ENCODE measurements around the gene MADCAM1. TPM values are rescaled to one million over a fixed set of nuclear protein-coding genes. Genes with fewer than 3 reads are reported as not detected.

MADCAM1 gene
- total RNA-seq, 1 donor from 2014 or later = 2.7 TPM

DNA sequence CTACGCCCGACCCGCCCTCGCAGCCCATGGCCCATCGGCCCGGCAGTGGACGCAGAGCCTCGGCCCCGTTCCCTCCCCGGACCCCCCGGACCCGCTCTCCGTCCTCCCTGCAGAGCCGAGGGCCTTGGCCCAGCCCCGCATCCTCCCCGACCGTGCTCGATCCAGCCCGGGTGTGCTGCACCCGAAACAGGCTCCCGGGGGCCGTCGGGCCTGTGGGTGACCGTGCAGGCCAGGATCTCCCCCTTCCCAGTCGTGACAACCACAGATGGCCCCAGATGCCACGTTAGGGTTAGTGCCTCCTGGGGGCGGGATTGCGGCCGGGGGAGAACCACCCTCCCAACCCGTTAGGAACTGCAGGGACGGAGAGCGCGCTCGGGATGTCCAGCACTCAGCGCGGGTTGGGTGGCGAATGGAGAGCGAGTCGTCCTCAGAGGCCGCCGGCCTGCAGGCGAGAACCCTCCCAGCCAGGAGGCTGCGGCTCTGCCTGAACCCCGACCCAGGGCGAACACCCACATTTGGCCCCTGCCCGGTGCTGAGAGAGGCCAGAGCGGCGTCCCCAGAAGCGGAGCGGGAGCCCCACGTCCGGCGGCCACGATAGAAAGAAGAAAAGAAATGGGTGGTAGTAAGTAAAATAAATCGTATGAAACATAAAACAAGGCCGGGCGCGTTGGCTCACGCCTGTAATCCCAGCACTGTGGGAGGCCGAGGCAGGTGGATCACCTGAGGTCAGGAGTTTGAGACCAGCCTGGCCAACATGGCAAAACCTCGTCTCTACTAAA lies 6.7 kb upstream of the MADCAM1 start:
- Mint-ChIP-seq H3K9me3 (no peaks in the 10 kb centered on the region), H3K27me3 (peaks cover 17% of the 10 kb centered on the region), H3K4me1 (ENCODE audit: unreplicated experiment) (peaks cover 6% of the 10 kb centered on the region), H3K36me3 (no peaks in the 10 kb centered on the region), H3K4me3 (peak overlapping the region; percentile 84), H3K27ac (peak overlapping the region; percentile 56)
- DNase-seq (ENCODE audit: extremely low spot score, unreplicated experiment) = no peak
- TF ChIP-seq, protein P1, sequence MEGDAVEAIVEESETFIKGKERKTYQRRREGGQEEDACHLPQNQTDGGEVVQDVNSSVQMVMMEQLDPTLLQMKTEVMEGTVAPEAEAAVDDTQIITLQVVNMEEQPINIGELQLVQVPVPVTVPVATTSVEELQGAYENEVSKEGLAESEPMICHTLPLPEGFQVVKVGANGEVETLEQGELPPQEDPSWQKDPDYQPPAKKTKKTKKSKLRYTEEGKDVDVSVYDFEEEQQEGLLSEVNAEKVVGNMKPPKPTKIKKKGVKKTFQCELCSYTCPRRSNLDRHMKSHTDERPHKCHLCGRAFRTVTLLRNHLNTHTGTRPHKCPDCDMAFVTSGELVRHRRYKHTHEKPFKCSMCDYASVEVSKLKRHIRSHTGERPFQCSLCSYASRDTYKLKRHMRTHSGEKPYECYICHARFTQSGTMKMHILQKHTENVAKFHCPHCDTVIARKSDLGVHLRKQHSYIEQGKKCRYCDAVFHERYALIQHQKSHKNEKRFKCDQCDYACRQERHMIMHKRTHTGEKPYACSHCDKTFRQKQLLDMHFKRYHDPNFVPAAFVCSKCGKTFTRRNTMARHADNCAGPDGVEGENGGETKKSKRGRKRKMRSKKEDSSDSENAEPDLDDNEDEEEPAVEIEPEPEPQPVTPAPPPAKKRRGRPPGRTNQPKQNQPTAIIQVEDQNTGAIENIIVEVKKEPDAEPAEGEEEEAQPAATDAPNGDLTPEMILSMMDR (conservative IDR thresholded peaks at IDR 0.05) = no peak

DNA sequence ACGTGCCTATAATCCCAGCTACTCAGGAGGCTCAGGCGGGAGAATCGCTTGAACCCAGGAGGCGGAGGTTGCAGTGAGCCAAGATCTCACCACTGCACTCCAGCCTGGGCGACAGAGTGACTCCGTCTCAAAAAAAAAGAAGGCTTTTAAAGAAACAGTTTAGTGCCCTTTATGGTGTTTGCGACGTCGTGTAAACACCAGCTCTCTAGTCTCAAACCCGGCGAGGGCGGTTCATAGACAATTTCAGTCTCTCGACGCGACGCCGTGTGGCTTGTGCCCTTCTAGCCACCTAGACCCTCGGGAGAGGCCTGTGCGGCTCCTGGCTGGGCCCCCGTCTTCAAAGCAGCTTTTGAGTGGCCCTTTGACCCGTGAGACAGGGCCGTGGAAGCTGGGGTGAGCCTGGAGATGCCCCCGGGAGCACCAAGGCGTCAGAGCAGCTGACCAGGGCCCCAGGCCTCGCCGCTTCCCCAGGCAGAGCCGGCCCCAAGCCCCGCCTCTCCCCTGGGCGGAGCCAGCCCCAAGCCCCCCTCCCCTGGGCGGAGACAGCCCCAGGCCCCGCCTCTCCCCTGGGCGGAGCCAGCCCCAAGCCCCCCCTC lies 5.0 kb upstream of the MADCAM1 start:
- no peaks in the 10 kb centered on the region for H3K36me3 Mint-ChIP-seq
- no peak overlapping the region for H3K4me3 Mint-ChIP-seq
- no peaks in the 10 kb centered on the region for H3K4me1 Mint-ChIP-seq (ENCODE audit: unreplicated experiment)
- peaks cover 9% of the 10 kb centered on the region for H3K27me3 Mint-ChIP-seq
- TF ChIP-seq, protein P1 (conservative IDR thresholded peaks at IDR 0.05) = no peak
- DNase-seq (ENCODE audit: extremely low spot score, unreplicated experiment) = no peak
- H3K9me3 Mint-ChIP-seq = no peaks in the 10 kb centered on the region
- no peak overlapping the region for H3K27ac Mint-ChIP-seq

DNA sequence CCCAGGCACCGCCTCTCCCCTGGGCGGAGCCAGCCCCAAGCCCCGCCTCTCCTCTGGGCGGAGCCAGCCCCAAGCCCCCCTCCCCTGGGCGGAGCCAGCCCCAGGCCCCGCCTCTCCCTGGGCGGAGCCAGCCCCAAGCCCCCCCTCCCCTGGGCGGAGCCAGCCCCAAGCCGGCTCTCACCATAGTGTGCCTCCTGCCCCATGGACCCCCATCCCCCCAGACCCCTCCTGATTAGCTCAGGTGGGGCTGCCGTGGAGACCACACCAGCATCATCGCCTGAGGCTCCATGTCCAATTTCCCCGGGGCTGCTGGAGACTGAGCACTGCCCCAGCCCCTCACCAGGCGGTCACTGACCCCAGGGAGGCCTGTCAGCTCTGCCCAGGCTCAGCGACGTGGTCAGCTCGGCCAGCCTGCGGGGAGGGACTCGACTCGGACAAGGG lies 4.2 kb upstream of the MADCAM1 start:
- H3K27me3 Mint-ChIP-seq = peaks cover 8% of the 10 kb centered on the region
- H3K36me3 Mint-ChIP-seq = no peaks in the 10 kb centered on the region
- no peaks in the 10 kb centered on the region for H3K9me3 Mint-ChIP-seq
- no peak overlapping the region for H3K4me3 Mint-ChIP-seq
- TF ChIP-seq, protein P1 (conservative IDR thresholded peaks at IDR 0.05) = no peak
- no peak overlapping the region for H3K27ac Mint-ChIP-seq
- no peaks in the 10 kb centered on the region for H3K4me1 Mint-ChIP-seq (ENCODE audit: unreplicated experiment)
- DNase-seq (ENCODE audit: extremely low spot score, unreplicated experiment) = no peak

DNA sequence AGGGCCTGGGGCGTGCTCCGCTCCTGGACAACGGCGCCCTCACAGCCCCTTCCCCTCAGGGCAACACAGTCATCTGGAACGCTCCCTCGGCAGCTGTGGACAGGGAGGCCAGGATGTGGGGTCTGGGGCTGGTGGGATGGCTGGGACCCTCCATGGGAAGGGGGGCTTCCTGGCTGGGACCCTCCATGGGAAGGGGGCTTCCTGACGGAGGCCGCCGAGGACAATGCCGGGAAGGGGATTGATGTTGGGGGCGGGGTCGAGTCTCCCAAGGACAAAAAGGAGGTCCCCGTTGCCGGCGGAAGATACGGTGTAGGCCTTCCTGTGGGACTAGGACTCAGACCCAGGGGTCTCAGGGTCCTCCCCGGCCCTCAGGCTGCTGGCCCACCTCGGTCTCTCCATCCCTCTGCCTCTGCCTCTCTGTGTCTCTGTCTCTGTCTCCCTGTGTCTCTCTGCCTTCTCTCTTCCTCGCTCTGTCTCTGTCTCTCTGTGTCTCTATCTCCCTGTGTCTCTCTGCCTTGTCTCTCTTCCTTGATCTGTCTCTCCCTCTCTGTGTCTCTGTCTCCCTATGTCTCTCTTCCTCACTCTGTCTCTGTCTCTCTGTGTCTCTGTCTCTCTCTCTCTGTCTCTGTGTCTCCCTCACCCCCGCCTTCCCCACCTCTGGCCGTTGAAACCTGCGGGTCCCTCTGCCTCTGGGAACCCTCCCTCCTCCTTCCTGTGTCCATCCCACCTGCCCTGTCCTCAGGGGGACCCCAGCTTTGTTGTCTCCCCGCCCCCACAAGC lies 2.7 kb upstream of the MADCAM1 start:
- Mint-ChIP-seq H3K27me3 (peaks cover 13% of the 10 kb centered on the region), H3K4me3 (peak overlapping the region; percentile 71), H3K9me3 (no peaks in the 10 kb centered on the region), H3K36me3 (no peaks in the 10 kb centered on the region), H3K27ac (peak overlapping the region; percentile 50), H3K4me1 (ENCODE audit: unreplicated experiment) (no peaks in the 10 kb centered on the region)
- TF ChIP-seq, protein P1 (conservative IDR thresholded peaks at IDR 0.05) = no peak
- DNase-seq (ENCODE audit: extremely low spot score, unreplicated experiment) = no peak

DNA sequence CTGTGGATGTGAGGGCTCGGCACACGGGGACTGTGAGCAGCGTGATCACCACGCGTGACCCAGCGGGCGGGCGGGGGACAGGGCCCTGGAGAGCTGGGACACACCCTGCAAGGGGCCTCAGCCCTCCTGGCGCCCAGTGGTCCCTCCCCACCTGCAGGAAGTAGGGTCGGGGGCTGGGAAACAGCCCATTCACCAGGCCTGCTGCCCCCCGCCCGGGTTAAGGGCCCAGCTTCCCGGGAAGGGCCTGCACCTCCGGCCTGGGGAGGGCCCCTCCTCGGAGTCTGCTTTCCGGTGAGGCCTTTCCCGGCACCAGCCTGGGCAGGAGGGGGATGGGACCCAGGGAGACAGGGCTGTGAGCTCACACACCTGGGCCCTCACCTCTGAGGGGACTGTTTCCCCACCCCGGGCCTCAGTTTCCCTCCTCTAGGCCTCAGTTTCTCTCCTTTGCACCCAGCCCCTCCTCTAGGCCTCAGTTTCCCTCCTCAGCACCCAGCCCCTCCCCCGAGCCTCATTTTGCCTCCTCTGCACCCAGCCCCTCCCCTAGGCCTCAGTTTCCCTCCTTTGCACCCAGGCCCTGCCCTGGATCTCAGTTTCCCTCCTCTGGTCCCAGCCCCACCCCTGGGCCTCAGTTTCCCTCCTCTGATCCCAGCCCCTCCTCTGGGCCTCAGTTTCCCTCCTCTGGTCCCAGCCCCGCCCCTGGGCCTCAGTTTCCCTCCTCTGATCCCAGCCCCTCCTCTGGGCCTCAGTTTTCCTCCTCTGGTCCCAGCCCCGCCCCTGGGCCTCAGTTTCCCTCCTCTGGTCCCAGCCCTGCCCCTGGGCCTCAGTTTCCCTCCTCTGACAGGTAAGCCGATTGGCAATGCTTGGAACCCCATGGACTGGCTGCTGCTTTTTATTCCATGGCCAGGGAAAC lies 1.9 kb upstream of the MADCAM1 start:
- Mint-ChIP-seq H3K4me3 (no peak overlapping the region), H3K4me1 (ENCODE audit: unreplicated experiment) (no peaks in the 10 kb centered on the region), H3K36me3 (no peaks in the 10 kb centered on the region), H3K27ac (no peak overlapping the region), H3K9me3 (no peaks in the 10 kb centered on the region), H3K27me3 (peaks cover 19% of the 10 kb centered on the region)
- DNase-seq (ENCODE audit: extremely low spot score, unreplicated experiment) = no peak
- TF ChIP-seq, protein P1 (conservative IDR thresholded peaks at IDR 0.05) = no peak

Measured in type B pancreatic cell (in vitro differentiated cells).